ENCODE measurements around the gene CMTM4.

The CMTM4 gene

GRCh38 chr16:66566051-66566901 is 130.3 kb downstream of the CMTM4 start, which contains the start of gene CMTM1:
CMTM1 (plus strand) TSS chr16:66566439; CDS start chr16:66566514, 75 bp downstream.
- no peak for DNase-seq (ENCODE audit: low read depth)

Data from activated T-cell treated with anti-CD3 and anti-CD28 coated beads for 1 hour (primary cell).